GM12873 (cell line): ENCODE results near the gene RNF6.

Experiments used
- CTCF ChIP-seq: IDR thresholded peaks from 2 replicates; pipeline ENCODE4 v1.5.1; 2012; ENCODE audit warnings: low read depth, mild to moderate bottlenecking, moderate library complexity, low read length, control low read depth; ENCODE audit not compliant: insufficient read depth; ENCODE audit errors: missing control alignments

RNF6 gene

DNA sequence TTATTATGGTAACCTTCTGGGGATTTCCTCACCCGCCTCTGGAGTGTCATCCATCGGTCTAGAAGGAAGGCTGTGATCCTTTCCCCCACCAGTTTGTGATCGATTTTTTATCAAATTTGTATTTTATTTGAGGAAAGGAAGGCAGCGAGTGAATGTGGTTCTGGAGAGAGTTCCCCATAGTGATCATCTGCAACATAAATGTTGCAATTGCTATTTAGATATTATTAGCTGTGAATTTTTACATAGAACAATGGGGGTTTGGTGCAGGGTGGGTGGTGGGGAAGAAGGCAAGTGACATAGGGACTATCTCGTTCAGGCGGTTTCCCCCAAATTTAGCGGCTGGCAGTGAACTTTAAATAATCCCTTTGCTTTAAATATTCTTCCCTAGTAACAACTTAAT, 33.0 kb upstream of the RNF6 start:
- no peak for TF ChIP-seq CTCF

DNA sequence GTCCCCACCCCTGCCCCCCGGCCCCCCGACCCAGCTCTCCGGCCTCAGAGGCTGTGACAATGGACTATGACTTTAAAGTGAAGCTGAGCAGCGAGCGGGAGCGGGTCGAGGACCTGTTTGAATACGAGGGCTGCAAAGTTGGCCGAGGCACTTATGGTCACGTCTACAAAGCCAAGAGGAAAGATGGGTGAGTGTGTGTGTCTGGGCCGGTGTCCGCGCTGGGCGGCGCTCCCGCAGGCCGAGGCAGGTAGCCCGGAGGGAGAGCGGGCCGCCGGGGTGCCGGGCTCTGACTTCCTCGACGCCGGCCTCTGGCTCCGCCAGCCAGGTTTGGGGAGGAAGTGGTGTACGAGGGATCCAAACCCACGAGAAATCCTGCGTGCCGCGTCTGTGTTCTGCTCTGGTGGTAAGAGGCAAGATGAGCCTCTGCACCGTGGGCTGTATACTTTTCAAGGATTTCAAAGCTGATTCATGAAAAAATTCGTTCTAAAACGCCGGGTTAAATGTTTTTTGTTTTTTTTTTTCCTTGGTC, 32.5 kb upstream of the RNF6 start:
- TF ChIP-seq CTCF: no peak

DNA sequence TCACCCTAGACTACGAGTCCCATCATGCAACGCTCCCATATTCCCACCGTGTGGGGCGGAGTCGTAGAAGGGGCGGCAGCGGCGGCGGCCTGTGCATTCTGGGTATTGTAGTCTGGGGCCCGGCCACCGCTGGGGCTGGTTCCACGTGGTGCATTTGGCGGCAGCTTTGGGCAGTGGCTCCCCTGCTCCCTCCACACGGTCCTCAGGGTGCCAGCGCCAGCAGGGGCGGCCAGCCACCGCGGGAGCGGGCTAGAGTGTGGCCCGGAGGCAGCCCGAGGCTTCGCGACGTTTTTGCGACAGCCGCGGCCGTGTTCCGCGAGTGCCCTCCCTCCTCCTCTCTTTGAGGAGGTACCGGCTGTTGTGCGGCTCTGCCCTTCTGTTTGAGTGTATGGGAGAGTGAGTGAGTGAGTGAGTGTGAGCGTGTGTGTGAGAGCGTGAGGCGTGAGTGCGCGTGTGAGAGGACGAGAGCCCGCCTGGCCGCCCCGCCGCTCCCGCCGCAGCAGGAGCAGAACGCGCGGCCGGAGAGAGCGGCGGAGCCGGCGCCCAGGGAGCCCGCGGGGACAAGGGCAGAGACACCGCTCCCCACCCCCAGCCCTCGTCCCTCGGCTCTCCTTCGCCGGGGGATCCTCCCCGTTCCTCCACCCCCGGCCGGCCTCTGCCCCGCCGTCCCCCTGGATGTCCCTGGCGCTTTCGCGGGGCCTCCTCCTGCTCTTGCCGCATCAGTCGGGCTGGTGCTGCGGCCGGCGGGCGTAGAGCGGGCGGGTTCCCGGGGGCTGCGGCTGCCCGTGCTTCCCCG, 31.9 kb upstream of the RNF6 start, which contains the start of gene CDK8:
Gene CDK8 (plus strand): TSS at position 343 of the 796 bp plus-strand sequence. CDS start 513 bp downstream, outside the sequence.
- no peak for TF ChIP-seq CTCF

GRCh38 chr13:26253262-26253786, 31.2 kb upstream of the RNF6 start:
- no peak for TF ChIP-seq CTCF

DNA sequence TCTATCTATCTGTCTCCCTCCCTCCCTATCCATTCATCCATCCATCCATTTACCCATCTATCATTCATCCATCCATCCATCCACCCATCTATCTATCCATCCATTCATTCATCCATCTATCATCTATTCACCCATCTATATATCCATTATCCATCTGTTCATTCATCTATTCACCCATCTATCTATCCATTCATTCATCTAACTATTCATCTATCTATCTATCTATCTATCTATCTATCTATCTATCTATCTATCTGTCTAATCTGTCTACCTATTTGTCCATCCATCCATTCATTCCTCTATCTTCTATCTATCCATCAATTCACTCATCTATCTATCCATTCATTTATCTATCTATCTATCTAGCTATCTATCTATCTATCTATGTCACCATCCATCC, 27.4 kb upstream of the RNF6 start:
- TF ChIP-seq CTCF: no peak

DNA sequence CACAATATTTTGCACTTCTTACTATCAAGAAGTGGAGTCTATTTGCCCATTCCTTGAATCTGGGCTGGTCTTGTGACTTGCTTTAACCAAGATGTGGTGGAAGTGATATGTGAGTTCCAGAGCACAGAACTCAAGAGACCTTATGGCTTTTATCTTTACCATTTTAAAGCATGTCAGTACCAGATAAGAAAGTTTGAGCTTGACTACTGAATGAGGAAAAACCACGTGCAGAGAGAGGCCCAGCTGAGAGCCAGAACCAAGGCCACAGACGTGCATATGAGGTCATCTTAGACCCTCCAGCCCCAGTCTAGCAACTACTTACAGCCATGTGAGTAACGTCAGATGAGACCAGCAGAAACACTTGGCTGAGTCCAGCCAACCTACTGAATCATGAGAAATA, 25.5 kb upstream of the RNF6 start:
- no peak for TF ChIP-seq CTCF

DNA sequence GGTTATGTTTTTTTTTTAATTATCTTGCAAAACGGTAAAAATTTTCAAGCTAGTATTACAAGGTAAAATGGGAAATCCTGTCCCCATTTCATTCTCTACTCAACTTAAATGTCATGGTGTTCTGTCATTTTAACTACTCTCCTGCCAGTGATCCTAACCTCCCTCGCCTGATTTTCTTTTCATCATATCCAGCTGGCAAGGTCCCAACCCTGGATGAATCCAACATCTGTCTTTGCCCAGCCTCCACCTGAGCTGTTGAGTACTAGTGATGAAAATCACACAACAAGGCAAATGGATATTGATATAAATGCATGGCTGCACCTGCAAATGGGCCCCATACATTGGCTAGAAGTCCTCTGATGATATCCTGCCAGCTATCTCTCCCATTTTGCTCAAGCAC, 24.9 kb upstream of the RNF6 start:
- TF ChIP-seq CTCF: no peak
